GM12878 (cell line): ENCODE measurements around the gene PTPMT1. TPM values are rescaled to one million over a fixed set of nuclear protein-coding genes. Genes with fewer than 3 reads are reported as not detected.

ENCODE experiments used
- CEBPZ ChIP-seq: fragments of 150-350 bp; IDR thresholded peaks from 2 replicates; pipeline ENCODE4 v1.6.1; 2016; ENCODE audit warnings: low read depth, low read length
- DPF2 ChIP-seq: fragments of 450-650 bp; IDR thresholded peaks from 2 replicates; pipeline ENCODE4 v1.6.1; 2017; ENCODE audit warnings: mild to moderate bottlenecking
- FOS ChIP-seq: IDR thresholded peaks from 3 replicates; pipeline ENCODE4 v1.6.1; 2011; ENCODE audit warnings: borderline replicate concordance; ENCODE audit not compliant: insufficient read length; ENCODE audit errors: extremely low read depth
- GATAD2B ChIP-seq: fragments of 450-650 bp; conservative IDR thresholded peaks from 2 replicates; pipeline ENCODE4 v1.6.1; 2017; ENCODE audit warnings: low read depth, mild to moderate bottlenecking, moderate library complexity
- IRF4 ChIP-seq: IDR thresholded peaks from 2 replicates; pipeline ENCODE4 v1.6.1; 2011; ENCODE audit warnings: low read depth, low read length
- JUNB ChIP-seq: IDR thresholded peaks from 2 replicates; pipeline ENCODE4 v1.6.1; 2016; ENCODE audit warnings: antibody characterized with exemption, mild to moderate bottlenecking
- MEF2A ChIP-seq: IDR thresholded peaks from 2 replicates; pipeline ENCODE4 v1.6.1; 2011; ENCODE audit warnings: low read depth, mild to moderate bottlenecking, low read length, moderate library complexity; ENCODE audit not compliant: insufficient read depth
- NKRF ChIP-seq: fragments of 450-650 bp; conservative IDR thresholded peaks from 2 replicates; pipeline ENCODE4 v1.6.1; 2017; ENCODE audit warnings: mild to moderate bottlenecking, moderate library complexity
- PAX5 ChIP-seq: IDR thresholded peaks from 2 replicates; pipeline ENCODE4 v1.6.1; 2011; ENCODE audit warnings: low read depth, low read length, borderline replicate concordance
- POLR2AphosphoS2 ChIP-seq: IDR thresholded peaks from 2 replicates; pipeline ENCODE4 v1.6.1; 2011; ENCODE audit warnings: low read depth, mild to moderate bottlenecking, low read length, improper control_type of control experiment, moderate library complexity
- PRDM15 ChIP-seq: fragments of 450-650 bp; formaldehyde crosslinking; IDR thresholded peaks from 2 replicates; pipeline ENCODE4 v1.4.0; 2020; ENCODE audit warnings: mild to moderate bottlenecking, moderate library complexity
- RAD51 ChIP-seq: fragments of 450-650 bp; IDR thresholded peaks from 2 replicates; pipeline ENCODE4 v1.6.1; 2016; ENCODE audit warnings: moderate library complexity, mild to moderate bottlenecking, inconsistent platforms
- RELA ChIP-seq: fragments of 450-650 bp; IDR thresholded peaks from 2 replicates; pipeline ENCODE4 v1.8.0; 2014; ENCODE audit warnings: borderline replicate concordance; ENCODE audit not compliant: partially characterized antibody
- SMAD1 ChIP-seq: fragments of 450-650 bp; IDR thresholded peaks from 2 replicates; pipeline ENCODE4 v1.6.1; 2018; ENCODE audit warnings: mild to moderate bottlenecking, low read depth; ENCODE audit not compliant: partially characterized antibody
- SMARCA5 ChIP-seq: fragments of 450-650 bp; IDR thresholded peaks from 2 replicates; pipeline ENCODE4 v1.6.1; 2017; ENCODE audit warnings: mild to moderate bottlenecking
- ZNF592 ChIP-seq: fragments of 450-650 bp; IDR thresholded peaks from 2 replicates; pipeline ENCODE4 v1.6.1; 2017; ENCODE audit warnings: mild to moderate bottlenecking, moderate library complexity
- polyA plus RNA-seq, 11 experiments: library from polyadenylated mRNA; depleted of rRNA in 4 of 11; unstranded in 6 of 11; stranded (reverse) in 5 of 11; fragments of >200 nt; fragmentation: Nextera tagmentation in 4 of 11; fragmentation: Illumina TruSeq in 1 of 11; extraction: Ambion mirVana in 4 of 11; extraction: Trizol in 1 of 11; gene quantifications; 1 replicate in 1 of 11; 2 replicates in 10 of 11; pipeline versions ENCODE4 v1.2.1 to v1.2.3, GENCODE V29; 2011 to 2016; ENCODE audit warnings: inconsistent platforms in 2 of 11, missing spikeins in 2 of 11, low read depth in 1 of 11
- total RNA-seq, 4 experiments: library from RNA; depleted of rRNA in 3 of 4; stranded (reverse); fragments of >200 nt in 3 of 4; fragmentation: Illumina TruSeq in 1 of 4; extraction: Trizol in 1 of 4; gene quantifications; 2 replicates each; pipeline versions ENCODE4 v1.2.1 to v1.2.3, GENCODE V29; 2013 to 2021

Gene PTPMT1
- total and polyA plus RNA-seq, 10 of the 15 experiments (the other 5 are each of a cell fraction or from before 2014, with no cell fraction given), result 12.0 to 116 (median 58.2) TPM

GRCh38 chr11:47552566-47553405, 12.6 kb upstream of the PTPMT1 start, which contains the start of gene CELF1 (continued):
- TF ChIP-seq ZNF592 (no peak; the same call in 1 of the 2 replicates), POLR2AphosphoS2 (peak; percentile 78; the same call in 1 of the 2 replicates), GATAD2B (peak; percentile 65; the same call in 1 of the 2 replicates), NKRF (peak; percentile 23), CEBPZ (no peak), IRF4 (no peak), RAD51 (no peak), JUNB (no peak), PAX5 (peak; percentile 56; the same call in 1 of the 2 replicates), MEF2A (0 out of 2 replicates have a peak, but pooled peaks have one; percentile 10), DPF2 (peak; percentile 72; the same call in 1 of the 2 replicates), PRDM15 (no peak), SMARCA5 (peak; percentile 83), RELA (peak; percentile 77), FOS (no peak), SMAD1 (no peak)
